H1 (cell line): ENCODE results near the gene ARHGAP22. TPM values are rescaled to one million over a fixed set of nuclear protein-coding genes. Genes with fewer than 3 reads are reported as not detected.

Experiments
- CTCF ChIA-PET: fragments of 300-600 bp; sonication (Branson Sonifier 250); formaldehyde crosslinking; loops from one replicate; lab custom pipeline; 2021; ENCODE audit not compliant: partially characterized antibody; lab: Charles Lee
- POLR2A ChIA-PET: fragments of 300-600 bp; sonication (Branson Sonifier 250); formaldehyde crosslinking; loops from one replicate; lab custom pipeline; 2021; ENCODE audit warnings: inconsistent platforms; ENCODE audit not compliant: partially characterized antibody; lab: Charles Lee
- DNase-seq, 2 experiments: peaks; one replicate each; pipeline versions ENCODE4 v3.0.0 to v3.0.0-alpha.2; 2010 to 2022; ENCODE audit warnings: low spot score in 2 of 2, low read depth in 1 of 2, mixed read lengths in 1 of 2
- FAIRE-seq: peaks from 2 replicates; lab custom pipeline; 2011; peaks lifted over from hg19 to GRCh38; lab: Jason Lieb, UNC
- H2AFZ ChIP-seq: 2 replicates; pipeline ENCODE4 v1.8.1; 2012; ENCODE audit warnings: low read length, inconsistent platforms
- H2AK5ac ChIP-seq: 2 replicates; pipeline ENCODE4 v1.6.1; 2013; ENCODE audit warnings: low read depth, low read length
- H2BK120ac ChIP-seq: replicated peaks from 2 replicates; pipeline ENCODE3; 2013; ENCODE audit warnings: low read depth, low read length, inconsistent platforms
- H2BK12ac ChIP-seq: 2 replicates; pipeline ENCODE4 v1.6.1; 2013; ENCODE audit warnings: low read depth, low read length
- H2BK15ac ChIP-seq: 2 replicates; pipeline ENCODE4 v1.6.1; 2013; ENCODE audit warnings: low read length
- H2BK20ac ChIP-seq: 2 replicates; pipeline ENCODE4 v1.6.1; 2013; ENCODE audit warnings: low read length
- H2BK5ac ChIP-seq: 2 replicates; pipeline ENCODE4 v1.6.1; 2013; ENCODE audit warnings: low read depth, low read length
- H3K14ac ChIP-seq: 2 replicates; pipeline ENCODE4 v1.6.1; 2013; ENCODE audit warnings: inconsistent platforms; ENCODE audit not compliant: insufficient read length
- H3K18ac ChIP-seq: 2 replicates; pipeline ENCODE4 v1.6.1; 2013; ENCODE audit warnings: low read length; ENCODE audit errors: extremely low read depth
- H3K23ac ChIP-seq: 2 replicates; pipeline ENCODE4 v1.6.1; 2013; ENCODE audit warnings: inconsistent platforms; ENCODE audit not compliant: insufficient read length
- H3K23me2 ChIP-seq: 2 replicates; pipeline ENCODE4 v1.6.1; 2013; ENCODE audit warnings: low read depth, low read length
- H3K27ac ChIP-seq: 2 replicates; pipeline ENCODE4 v1.6.1; 2011; ENCODE audit warnings: low read depth, low read length, inconsistent platforms
- H3K27me3 ChIP-seq, 4 experiments: replicated peaks in 1 of 4; 1 replicate in 1 of 4; 2 replicates in 3 of 4; pipeline versions ENCODE4 v1.6.1 to v1.8.1; 2011 to 2013; ENCODE audit warnings: low read length in 3 of 4, mild to moderate bottlenecking in 3 of 4, inconsistent platforms in 2 of 4, mixed read lengths in 2 of 4, moderate library complexity in 1 of 4; ENCODE audit not compliant: control insufficient read depth in 3 of 4, insufficient read depth in 3 of 4; ENCODE audit errors: extremely low read depth in 1 of 4
- H3K36me3 ChIP-seq, 4 experiments: 2 replicates each; pipeline versions ENCODE4 v1.6.1 to v1.8.1; 2011 to 2013; ENCODE audit warnings: mild to moderate bottlenecking in 4 of 4, low read length in 3 of 4, moderate library complexity in 2 of 4, control low read depth in 1 of 4, inconsistent platforms in 1 of 4; ENCODE audit not compliant: insufficient read depth in 4 of 4, control insufficient read depth in 2 of 4
- H3K4ac ChIP-seq: replicated peaks from 2 replicates; pipeline ENCODE3; 2013; ENCODE audit warnings: low read length, low read depth, mixed read lengths, inconsistent platforms; ENCODE audit not compliant: insufficient read length
- H3K4me1 ChIP-seq, 4 experiments: replicated peaks in 1 of 4; 1 replicate in 1 of 4; 2 replicates in 3 of 4; pipeline versions ENCODE4 v1.6.1 to v1.8.1; 2011 to 2013; ENCODE audit warnings: low read length in 3 of 4, inconsistent platforms in 2 of 4, mixed read lengths in 1 of 4; ENCODE audit not compliant: insufficient read depth in 4 of 4, control insufficient read depth in 3 of 4
- H3K4me2 ChIP-seq, 2 experiments: 2 replicates each; pipeline versions ENCODE4 v1.6.1 to v1.8.1; 2011 to 2013; ENCODE audit warnings: low read depth in 2 of 2, low read length in 2 of 2, control low read depth in 1 of 2, inconsistent platforms in 1 of 2, mild to moderate bottlenecking in 1 of 2; ENCODE audit not compliant: insufficient read depth in 1 of 2
- H3K4me3 ChIP-seq, 4 experiments: fragments of 200-600, 300-600 bp in 1 of 4; sonication (generic), shearing (Covaris generic), sonication (Bioruptor Twin) in 1 of 4; 2 replicates each; pipeline versions ENCODE4 v1.5.1 to v1.8.1; 2011 to 2016; ENCODE audit warnings: low read length in 4 of 4, low read depth in 3 of 4, control low read depth in 2 of 4, inconsistent platforms in 2 of 4, mild to moderate bottlenecking in 2 of 4, mixed read lengths in 1 of 4, moderate library complexity in 1 of 4; ENCODE audit not compliant: insufficient read depth in 2 of 4; ENCODE audit errors: extremely low read depth in 1 of 4
- H3K56ac ChIP-seq: replicated peaks from 2 replicates; pipeline ENCODE3; 2013; ENCODE audit warnings: low read depth, mild to moderate bottlenecking, mixed read lengths, low read length, inconsistent platforms; ENCODE audit not compliant: insufficient read length
- H3K79me1 ChIP-seq: 2 replicates; pipeline ENCODE4 v1.6.1; 2013; ENCODE audit warnings: low read depth, low read length, control low read depth
- H3K79me2 ChIP-seq, 2 experiments: 2 replicates each; pipeline versions ENCODE4 v1.6.1 to v1.8.1; 2012 to 2013; ENCODE audit warnings: low read length in 2 of 2, mild to moderate bottlenecking in 2 of 2, inconsistent platforms in 1 of 2; ENCODE audit not compliant: insufficient read depth in 2 of 2, control insufficient read depth in 1 of 2
- H3K9ac ChIP-seq, 4 experiments: replicated peaks in 1 of 4; 1 replicate in 1 of 4; 2 replicates in 3 of 4; pipeline versions ENCODE4 v1.6.1 to v1.8.1; 2011 to 2013; ENCODE audit warnings: low read depth in 3 of 4, low read length in 3 of 4, control low read depth in 2 of 4, mild to moderate bottlenecking in 2 of 4, moderate library complexity in 2 of 4, inconsistent platforms in 1 of 4; ENCODE audit errors: extremely low read depth in 1 of 4
- H3K9me3 ChIP-seq, 2 experiments: 2 replicates each; pipeline versions ENCODE4 v1.6.1 to v1.8.1; 2012 to 2013; ENCODE audit warnings: mild to moderate bottlenecking in 2 of 2, moderate library complexity in 2 of 2, control low read depth in 1 of 2, inconsistent platforms in 1 of 2, low read depth in 1 of 2, low read length in 1 of 2, mixed read lengths in 1 of 2; ENCODE audit not compliant: insufficient read depth in 2 of 2
- H4K20me1 ChIP-seq, 2 experiments: replicated peaks in 1 of 2; 2 replicates each; pipeline versions ENCODE3 to v1.8.1; 2011 to 2013; ENCODE audit warnings: inconsistent platforms in 2 of 2, low read length in 2 of 2, mild to moderate bottlenecking in 1 of 2; ENCODE audit not compliant: insufficient read depth in 2 of 2, control insufficient read depth in 1 of 2
- H4K5ac ChIP-seq: 2 replicates; pipeline ENCODE4 v1.6.1; 2013; ENCODE audit warnings: low read length, low read depth, mixed read lengths, inconsistent platforms; ENCODE audit not compliant: insufficient read length
- H4K8ac ChIP-seq: 2 replicates; pipeline ENCODE4 v1.8.0; 2013; ENCODE audit warnings: mild to moderate bottlenecking, moderate library complexity, low read length, inconsistent platforms; ENCODE audit not compliant: insufficient read depth; ENCODE audit errors: extremely low read depth
- H4K91ac ChIP-seq: replicated peaks from 2 replicates; pipeline ENCODE3; 2013; ENCODE audit warnings: low read length, mixed read lengths, inconsistent platforms; ENCODE audit not compliant: insufficient read length
- CBX5 ChIP-seq: fragments of 300-800, 300-1000 bp; sonication (generic); IDR thresholded peaks from 2 replicates; pipeline ENCODE4 v1.7.1; 2016; ENCODE audit warnings: antibody characterized with exemption, low read length, low read depth
- TAF1 ChIP-seq: IDR thresholded peaks from 2 replicates; pipeline ENCODE4 v1.6.1; 2011; ENCODE audit warnings: mild to moderate bottlenecking, low read depth, low read length
- WGBS, 2 experiments: shearing (Covaris generic) in 1 of 2; methylation state at CpG; one replicate each; pipeline versions ENCODE4 v1.1.6 to v1.1.7; 2013 to 2015; ENCODE audit warnings: low lambda C conversion rate in 2 of 2, mixed read lengths in 2 of 2, inconsistent platforms in 1 of 2, low coverage in 1 of 2, missing lambda C conversion rate in 1 of 2; ENCODE audit not compliant: insufficient replicate concordance in 2 of 2, insufficient coverage in 1 of 2, insufficient read length in 1 of 2; ENCODE audit errors: extremely low coverage in 1 of 2, missing lambda C conversion rate in 1 of 2; 5-methylcytosine and 5-hydroxymethylcytosine counted together
- polyA plus RNA-seq, 7 experiments: library from polyadenylated mRNA; depleted of rRNA in 3 of 7; stranded (reverse) in 5 of 7; unstranded in 2 of 7; fragments of >200 nt in 5 of 7; fragments of 200-250 nt in 2 of 7; gene quantifications; 1 replicate in 5 of 7; 2 replicates in 1 of 7; 4 replicates in 1 of 7; pipeline versions ENCODE4 v1.2.1 to v1.2.3, GENCODE V29; 2011 to 2013; ENCODE audit warnings: missing spikeins in 2 of 7, mixed read lengths in 2 of 7
- total RNA-seq: library from RNA; stranded (reverse); fragmentation: NEBNext Ultra II Directional; extraction: Animal tissue kit (Norgen Biotek cat#: 25700); gene quantifications from 2 replicates; pipeline ENCODE4 v1.2.1, GENCODE V29; 2021

The ARHGAP22 gene
- total and polyA plus RNA-seq, 2 of the 8 experiments (the other 6 are each of a cell fraction or from before 2014, with no cell fraction given) = 3.6 to 11.2 TPM

DNA sequence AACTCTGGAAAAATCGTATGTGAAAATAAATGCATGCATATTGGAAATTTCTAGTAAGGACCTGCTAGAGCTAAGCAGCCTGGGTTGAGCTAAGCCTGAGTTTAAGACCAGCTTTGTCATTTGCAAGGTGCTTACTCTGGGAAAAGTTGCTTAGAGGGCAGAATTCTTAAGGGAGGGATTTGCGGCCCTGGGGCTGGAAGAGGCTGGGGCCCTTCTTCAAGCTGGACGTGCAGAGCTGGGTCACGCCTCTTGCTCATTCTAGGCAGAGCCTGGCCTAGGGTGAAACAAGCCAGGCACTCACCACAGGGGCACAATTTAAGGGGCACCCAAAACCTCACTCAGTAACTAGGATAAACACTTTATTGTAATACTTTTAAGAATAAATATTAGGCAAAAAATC lies 137.2 kb downstream of the ARHGAP22 start:
- Histone ChIP-seq H4K8ac (no peak overlapping the region), H3K56ac (no peak overlapping the region), H2BK12ac (no peak overlapping the region), H3K4ac (no peak overlapping the region), H3K79me1 (no peaks in the 10 kb centered on the region), H3K23me2 (peaks cover 4% of the 10 kb centered on the region; the same call in 1 of the 2 replicates), H2AK5ac (no peak overlapping the region), H2AFZ (no peak overlapping the region), H2BK15ac (no peak overlapping the region), H3K4me2 (no peak overlapping the region; a peak in 1 of 4 replicates), H3K9ac (no peak overlapping the region), H3K18ac (no peak overlapping the region), H3K27me3 (peaks cover 0 to 12% (median 8%) of the 10 kb centered on the region in 4 experiments; a peak in 4 of 7 replicates), H3K27ac (no peak overlapping the region), H3K4me1 (peaks cover 3 to 24% (median 17%) of the 10 kb centered on the region in 4 experiments; a peak in 6 of 7 replicates), H3K23ac (no peak overlapping the region), H3K14ac (no peak overlapping the region), H4K20me1 (peaks cover 0 to 4% of the 10 kb centered on the region in 2 experiments), H2BK120ac (no peak overlapping the region), H3K79me2 (no peaks in the 10 kb centered on the region), H2BK5ac (no peak overlapping the region), H2BK20ac (no peak overlapping the region), H3K4me3 (no peak overlapping the region), H3K9me3 (no peaks in the 10 kb centered on the region), H3K36me3 (no peaks in the 10 kb centered on the region), H4K91ac (no peak overlapping the region), H4K5ac (no peak overlapping the region)
- POLR2A ChIA-PET = interaction anchor here (1.2 kb wide), 1 partner anchor 12 kb away, joined by 3 read pairs; no protein-coding TSS in a partner anchor
- CTCF ChIA-PET = interaction anchor here (1.2 to 2.4 kb wide), 2 partner anchors 22 to 191 kb away, joined by 3 to 6 read pairs; no protein-coding TSS in a partner anchor
- TF ChIP-seq TAF1 (no peak), CBX5 (no peak)
- no peak for DNase-seq
- FAIRE-seq = no peak
- WGBS, 2 experiments = 81% methylated on average over 4 of the region's 4 CpGs; no CpG with 5 or more reads in 1 of the 2 experiments
